GM21737 (cell line): ENCODE results near the gene CRYBA4.

Experiments used
- ATAC-seq: cut with Tn5 transposase; IDR thresholded peaks from one replicate; pipeline ENCODE4 v1.9.1; 2021; ENCODE audit warnings: mild to moderate bottlenecking, moderate library complexity; ENCODE audit not compliant: unreplicated experiment

Gene CRYBA4

DNA sequence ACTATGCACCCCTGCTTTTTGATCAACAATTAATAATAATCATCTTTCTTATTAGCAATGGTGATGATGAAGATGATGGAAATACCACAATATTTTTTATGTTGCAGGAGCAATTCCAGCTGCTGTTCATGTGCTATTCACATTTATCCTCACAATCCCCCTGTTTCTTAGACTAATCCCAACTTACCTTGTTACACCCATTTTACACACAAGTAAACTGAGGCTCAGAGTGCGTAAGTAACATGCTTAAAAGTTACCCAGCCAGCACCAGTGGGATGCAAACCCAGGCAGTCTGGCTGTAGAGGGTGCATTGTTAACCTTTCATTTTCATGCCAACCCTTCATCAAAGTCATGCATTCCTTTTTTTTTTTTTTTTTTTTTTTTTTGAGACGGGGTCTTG, 1.6 kb upstream of the CRYBA4 start:
- ATAC-seq: no peak

DNA sequence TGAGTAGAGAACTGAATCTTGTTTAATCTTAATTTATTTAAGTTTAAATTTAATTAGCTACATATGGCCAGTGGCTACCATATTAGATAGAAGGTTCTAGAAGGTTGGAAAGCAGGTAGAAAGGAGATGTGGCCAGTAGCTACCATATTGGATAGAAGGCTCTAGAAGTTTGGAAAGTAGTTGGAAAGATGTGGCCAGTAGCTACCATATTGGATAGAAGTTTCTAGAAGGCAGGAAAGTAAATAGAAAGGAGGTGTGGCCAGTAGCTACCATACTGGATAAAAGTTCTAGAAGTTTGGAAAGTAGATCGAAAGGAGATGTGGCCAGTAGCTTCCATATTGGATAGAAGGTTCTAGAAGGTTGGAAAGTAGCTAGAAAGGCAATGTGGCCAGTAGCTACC, 2.2 kb downstream of the CRYBA4 start:
- ATAC-seq: no peak

DNA sequence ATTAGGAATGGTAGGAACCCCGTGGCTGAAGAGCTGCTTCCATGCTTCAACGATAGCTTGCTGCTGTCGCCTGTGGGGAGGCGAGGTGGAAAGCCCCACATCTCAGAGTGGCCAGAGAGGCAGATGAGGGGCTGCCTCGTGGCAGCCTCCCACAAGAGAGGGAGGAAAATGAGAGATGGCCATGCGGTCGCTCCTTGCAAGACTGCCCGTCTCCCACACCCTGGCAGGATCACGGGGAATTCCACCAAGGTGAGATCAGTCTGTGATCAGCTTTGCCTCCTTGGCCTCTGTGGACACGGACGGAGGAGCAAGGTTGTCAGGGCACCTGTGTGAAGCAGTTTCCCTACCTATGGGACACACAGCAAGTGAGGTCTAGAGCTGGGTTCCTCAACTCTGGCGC, 3.0 kb downstream of the CRYBA4 start:
- no peak for ATAC-seq

DNA sequence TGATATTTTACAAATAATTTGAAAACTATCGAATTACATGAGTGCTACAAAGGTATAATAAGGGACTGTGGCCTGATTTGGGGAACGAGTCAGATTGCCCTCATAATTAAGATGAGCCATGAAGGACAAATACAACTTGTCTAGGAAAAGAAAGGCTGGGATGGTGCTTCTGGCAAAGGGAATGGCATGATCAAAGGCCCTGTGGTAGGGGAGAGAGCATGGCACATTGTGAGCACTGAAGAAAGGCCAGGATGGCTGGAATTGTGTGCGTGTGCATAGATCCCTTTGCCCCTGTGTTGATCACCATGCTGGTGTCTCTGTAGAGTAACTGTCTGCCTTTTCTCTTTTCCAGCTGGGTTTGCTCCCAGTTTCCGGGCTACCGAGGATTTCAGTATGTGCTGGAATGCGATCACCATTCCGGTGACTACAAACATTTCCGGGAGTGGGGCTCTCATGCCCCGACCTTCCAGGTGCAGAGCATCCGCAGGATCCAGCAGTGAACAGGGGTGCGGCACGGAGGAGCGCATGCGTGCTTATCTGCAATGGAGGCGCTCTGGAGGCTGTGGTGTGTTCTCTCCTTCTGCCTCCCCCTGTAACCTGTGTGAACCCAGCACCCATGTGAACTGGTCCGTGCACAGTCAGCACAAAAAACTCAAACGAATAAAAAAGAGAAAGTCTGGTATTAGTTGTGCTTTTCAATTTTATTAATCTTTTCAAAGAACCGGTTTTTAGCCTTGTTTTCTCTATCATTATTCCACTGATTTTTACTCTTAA, 8.4 kb downstream of the CRYBA4 start:
- no peak for ATAC-seq

DNA sequence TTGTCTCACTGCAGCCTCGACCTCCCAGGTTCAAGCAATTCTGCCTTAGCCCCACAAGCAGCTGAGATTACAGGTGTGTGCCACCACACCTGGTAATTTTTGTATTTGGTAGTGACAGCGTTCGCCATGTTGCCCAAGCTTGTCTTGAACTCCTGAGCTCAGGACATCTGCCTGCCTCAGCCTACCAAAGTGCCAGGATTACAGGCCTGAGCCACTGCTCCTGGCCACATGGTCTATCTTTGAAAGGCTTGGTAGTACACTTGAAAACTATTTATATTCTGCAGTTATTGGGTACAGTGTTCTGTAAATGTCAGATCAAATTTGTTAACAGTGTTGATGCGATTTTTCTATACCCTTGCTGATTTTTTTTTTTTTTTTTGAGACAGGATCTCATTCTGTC, 9.5 kb downstream of the CRYBA4 start:
- ATAC-seq: no peak

DNA sequence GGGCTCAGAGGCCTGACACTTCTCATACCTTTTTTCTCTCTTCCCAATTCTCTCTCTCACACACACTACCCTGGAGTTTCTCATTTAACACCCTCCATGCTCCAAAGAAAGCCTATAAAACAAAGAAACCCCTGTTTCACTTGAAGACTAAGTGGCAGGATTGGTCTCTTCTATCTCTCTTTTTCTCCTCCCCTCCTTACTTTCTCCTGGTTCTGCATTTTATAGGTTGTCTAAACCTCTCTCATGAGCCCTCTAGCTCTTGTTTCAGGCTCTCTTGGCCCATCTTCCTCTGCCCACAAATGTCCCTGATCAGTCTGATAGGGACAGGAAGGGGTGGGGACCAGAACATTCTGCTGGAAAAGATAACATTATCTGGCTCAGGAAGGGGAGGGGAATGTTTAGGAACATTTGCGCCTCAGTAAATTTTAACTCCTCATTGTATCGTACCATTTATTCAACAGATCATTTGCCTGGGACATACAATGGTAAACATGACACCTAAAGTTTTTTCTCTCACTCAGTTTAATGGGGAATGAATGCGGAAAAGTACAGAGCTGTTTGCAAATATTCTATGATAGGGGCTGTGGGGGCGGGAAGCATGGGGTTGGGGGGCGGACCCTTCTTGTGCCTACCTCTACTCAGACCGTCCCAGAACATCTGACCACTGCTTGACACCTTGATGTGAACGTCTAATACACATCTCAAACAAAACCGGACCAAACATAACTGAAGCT, 10.8 kb downstream of the CRYBA4 start:
- no peak for ATAC-seq

DNA sequence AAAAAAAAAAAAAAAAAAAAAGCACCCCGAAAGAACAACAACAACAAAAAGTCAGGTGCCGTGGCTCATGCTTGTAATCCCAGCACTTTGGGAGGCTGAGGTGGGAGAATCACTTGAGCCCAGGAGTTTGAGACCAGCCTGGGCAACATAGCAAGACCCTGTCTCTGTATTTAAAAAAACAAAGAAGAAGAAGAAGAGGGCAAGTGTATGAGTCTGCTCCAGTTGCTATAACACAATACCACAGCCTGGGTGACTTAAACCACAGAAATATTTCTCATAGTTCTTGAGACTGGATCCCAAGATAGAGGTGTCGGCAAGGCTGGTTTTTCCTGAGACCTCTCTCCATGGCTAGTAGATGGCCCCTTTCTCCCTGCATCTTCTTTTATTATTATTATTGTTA, 12.4 kb downstream of the CRYBA4 start:
- no peak for ATAC-seq

DNA sequence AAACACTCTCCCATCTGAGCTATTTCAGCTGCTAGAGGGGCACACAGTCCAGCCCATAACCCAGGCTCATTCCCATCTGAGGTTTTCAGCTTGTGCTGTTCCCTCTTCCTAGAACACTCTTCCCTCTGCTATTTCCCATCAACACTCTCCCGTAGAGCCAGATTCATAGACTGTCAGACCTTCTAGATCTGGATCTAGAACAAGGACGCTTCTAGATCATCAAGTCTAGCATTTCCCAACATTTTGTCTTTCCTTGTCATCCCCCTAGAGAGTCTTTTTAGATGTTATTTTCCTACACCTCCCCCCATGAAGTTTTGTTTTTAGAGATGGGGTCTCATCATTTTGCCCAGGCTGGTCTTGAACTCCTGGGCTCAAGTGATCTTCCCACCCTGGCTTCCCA, 13.4 kb downstream of the CRYBA4 start:
- ATAC-seq: no peak

DNA sequence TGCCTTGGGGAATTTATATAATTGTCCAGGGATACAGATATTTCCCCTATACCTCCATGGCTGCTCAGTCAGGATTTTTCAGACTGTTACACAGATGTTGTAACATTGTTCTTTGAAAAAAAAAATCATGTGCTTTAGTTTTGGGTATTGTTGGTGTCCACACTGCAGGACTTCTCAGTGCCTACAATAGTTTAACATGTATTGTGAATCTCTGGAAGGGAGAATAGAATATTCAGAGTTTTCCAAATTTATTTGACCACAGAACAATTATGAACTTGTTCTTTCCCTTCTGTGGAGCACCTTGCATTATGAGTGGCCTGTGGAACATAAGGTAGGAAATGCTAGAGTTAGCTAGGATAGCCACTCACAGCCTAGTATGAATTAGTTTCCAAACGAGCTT, 14.5 kb downstream of the CRYBA4 start:
- ATAC-seq: no peak

DNA sequence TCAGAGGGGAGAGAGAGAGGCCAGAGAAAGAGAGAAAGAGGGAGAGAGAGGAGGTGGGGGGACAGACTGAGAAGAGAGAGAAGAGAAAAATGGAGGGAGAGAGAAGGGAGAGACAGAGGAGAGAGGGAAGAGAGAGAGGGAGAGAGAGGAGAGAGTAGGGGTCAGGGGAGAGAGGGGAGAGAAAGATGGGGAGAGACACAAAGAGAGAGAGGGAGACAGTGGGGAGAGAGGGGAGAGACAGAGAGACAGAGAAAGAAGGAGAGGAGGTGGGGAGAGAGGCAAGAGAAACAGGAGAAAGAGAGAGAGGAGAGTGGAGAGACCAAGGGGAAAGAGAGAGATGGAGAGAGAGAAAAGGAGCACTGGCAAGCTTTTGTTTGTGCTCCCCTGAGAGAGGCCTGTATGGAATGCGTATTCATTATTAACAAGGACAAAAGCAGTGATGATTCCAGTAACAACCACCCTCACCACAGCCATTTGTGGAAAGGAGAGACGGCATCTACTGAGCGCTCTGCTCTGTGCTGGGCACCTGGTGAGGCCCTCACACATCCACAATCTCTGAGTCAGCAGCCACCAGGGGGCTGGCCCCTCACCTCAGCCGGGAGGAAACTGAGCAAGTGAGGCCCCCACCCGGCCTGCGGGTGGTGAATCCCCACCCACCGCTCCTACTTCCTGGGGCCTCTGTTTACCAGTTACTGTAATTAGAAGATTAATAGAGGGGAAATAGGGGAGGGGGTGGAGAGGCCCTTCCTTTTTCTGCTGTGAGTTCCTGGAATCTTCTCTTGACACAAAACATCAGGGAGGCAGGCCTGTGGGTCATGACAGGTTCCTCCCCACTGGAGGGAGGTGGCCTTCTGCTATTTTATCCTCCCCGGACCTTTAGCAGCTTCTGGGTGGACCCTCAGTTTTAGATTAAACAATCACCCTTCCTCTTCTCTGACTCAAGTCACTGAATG, 21.0 kb downstream of the CRYBA4 start:
- ATAC-seq: no peak

DNA sequence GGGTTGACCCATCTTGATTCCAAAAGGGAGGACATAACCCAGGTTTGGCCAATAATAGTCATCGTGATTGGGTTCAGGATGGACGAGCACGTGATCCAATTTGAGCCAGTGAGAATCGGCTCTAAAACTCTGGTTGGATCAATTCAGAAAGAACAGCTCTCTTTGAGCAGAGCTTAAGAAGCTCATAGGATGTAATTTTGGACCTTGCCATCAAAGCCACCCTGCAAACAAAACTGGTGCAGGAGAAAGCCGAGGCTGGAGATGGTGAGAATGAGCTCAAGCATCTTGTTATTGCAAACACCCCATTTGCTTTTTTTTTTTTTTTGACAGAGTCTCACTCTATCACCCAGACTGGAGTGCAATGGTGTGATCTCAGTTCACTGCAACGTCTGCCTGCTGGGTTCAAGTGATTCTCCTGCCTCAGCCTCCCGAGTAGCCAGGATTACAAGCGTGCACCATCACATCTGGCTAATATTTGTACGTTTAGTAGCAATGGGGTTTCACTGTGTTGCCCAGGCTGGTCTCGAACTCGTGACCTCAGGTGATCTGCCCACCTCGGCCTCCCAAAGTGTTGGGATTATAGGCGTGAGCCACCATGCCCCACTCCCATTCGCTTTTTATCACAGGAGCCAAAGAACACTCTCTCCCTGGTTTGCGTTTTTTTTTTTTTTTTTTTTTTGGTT, 21.8 kb downstream of the CRYBA4 start:
- ATAC-seq: no peak

DNA sequence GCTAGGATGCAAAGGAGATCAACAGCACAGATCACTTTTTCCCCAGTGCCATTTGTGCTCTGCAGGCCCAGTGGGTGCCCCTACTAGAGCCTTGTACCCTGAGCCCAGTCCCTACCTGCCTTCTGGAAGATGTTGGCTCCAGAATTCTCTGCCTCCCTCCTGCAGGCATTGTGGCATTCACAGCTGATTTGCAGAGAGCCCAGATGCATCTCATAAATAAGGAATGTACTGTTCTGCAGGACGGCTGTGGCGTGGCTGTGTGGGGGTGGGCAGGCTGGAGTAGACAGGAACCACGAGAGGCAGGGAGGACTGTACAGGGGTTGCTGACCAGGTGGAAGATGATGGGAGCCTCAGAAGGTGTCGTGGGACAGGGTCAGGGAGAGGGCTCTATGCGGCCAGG, 24.4 kb downstream of the CRYBA4 start:
- ATAC-seq: no peak

DNA sequence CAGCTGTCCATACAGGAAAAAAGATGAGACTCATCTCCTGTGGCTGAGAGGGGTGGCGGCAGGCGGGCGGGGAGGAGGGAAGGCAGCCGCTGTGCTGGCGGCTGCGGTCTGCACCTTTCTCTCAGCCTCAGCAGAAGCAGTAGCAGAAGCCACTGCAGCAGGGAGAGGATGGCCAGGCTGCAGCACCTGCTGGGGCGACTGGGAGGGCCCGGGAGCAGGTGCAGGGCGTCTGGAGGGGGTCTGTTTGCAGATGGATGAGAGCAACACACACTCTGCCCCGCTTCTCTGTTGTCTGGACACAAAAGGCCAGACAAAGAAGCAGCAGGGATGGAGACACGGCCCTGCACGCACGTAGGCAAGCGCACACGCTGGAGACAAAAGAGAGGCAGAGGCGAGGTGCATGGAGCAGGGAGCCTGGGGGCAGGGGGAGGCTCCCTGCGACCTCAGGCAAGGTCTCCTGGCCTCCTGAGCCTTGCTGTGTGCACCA, 26.3 kb downstream of the CRYBA4 start:
- ATAC-seq: no peak

DNA sequence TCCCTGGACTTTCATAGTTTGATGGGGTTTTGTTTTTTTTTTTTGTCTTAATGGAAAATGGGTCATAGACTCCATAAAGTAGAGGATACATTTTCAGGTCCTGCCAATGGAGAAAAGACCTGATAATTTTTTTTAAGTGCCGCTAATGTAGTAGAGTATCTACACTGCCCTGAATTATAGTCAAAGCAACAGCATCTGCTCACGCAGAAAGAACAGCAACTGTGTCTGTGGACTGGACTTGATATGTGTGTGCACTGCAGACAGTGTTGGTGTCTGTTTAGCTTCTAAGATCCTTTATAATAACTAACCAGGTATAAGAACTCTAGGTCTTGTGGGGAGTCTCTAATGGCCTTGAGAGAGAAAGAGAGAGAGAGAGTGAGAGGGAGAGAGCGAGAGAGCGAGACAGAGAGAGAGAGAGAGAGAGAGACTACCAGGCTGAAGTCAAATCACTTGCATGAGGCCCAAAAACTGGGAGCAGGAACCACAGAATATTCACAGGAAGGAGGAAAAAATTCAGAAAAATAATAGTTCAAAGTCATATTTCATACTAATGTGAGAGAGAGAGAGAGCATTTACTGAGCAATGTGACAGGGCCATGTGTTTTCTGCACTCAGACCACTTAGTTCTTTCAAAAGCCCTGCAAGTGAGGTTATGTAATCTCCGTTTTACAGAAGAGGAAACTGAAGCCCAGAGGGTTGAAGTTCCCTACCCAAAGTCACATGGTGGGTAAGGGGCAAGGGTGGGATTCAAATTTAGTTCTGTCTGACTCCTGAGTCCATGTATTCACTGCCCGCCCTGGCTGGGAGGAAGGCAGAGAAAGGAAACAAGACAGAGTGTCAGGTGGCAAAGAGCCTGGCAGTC, 27.0 kb downstream of the CRYBA4 start:
- ATAC-seq: no peak

DNA sequence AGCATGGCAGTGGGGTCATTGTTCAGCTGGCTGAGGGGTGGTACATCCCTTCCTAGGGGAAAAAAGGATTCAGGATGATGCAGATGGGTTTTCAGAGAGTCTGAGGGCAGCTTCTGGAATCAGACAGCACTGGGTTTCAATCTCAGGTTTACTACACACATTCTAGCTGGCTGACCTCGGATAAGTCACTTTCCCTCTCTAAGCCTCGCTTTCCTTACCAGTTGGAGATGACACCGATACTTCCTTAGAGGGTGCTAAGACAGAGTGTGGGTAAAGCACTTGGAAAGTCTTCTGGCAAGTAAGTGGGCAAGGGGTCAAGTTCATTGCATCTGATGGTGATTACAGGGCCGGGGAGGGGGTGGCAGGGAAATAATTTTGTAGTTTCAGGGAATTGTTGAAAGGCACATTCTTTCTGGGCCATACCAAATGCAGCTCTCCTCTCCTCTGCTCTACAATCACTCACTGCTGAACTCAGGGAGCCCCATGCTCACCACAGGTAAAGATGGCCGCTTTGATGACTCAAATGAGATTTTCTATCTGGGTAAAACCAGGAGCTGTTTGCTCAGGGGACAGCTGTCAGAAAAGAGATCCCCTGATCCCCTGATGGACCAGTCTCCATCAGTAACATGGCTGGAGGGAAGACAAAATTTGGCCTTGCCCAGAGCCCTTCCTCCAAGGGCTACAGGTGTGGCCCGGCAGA, 29.1 kb downstream of the CRYBA4 start:
- ATAC-seq: no peak

DNA sequence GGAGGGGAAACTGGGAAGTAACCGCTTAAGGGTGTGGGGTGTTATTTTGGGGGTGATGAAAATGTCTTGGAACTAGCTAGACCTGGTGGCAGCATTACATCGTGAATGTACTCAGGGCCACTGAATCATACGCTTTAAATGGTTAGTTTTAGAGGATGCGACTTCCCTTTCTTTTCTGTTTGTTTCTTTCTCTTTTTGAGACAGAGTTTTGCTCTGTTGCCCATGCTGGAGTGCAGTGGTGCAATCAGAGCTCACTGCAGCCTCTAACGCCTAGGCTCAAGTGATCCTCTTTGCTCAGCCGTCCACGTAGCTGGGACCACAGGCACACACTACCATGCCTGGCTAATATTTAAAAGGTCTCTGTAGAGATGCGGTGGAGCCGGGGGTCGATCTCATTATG, 30.1 kb downstream of the CRYBA4 start:
- ATAC-seq: no peak

DNA sequence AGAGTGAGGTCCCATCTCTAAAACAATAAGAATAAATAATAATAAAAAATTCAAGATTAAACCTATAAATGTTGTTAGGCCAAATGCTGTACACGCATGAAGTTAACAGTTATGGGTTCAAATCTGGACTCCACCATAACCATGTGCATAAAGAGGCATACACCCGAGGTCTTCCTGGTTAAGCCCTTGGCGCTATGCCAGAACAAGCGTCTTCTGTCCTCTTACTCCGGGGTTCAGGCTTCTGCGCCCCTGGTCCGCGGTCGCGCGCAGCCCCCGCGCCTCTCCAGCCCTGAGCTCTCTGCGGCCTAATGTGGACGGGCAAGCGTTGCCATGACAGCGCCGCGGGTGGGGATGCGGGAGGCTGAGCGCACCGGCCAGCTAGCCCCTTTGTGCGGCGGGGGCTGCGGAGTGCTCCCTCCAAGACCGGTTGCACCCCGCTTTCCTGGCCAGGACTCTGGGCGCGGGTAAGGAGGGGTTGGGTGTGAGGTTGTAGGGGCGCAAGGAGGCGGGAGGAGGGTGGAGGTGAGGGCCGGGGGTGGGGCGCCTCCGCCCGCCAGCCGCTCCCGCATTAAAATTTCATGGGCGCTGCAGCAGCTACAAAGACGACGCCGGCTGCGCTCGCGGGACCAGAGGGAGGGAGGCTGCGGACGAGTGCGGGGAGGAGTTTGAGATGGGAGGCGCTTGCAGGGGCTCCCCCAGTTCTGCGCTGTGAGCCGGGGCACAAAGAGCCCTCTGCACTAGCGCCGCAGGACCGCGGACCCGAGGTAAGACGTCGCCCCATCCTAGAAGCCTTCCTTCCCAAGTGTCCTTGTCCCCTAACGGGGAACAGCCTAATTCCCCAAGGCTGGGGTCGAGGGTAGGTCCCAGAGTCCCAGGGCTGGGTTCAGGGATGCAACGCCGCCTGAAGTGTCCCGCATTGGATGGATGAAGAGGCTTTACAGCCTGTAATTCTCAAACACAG, 35.4 kb downstream of the CRYBA4 start, which contains the start of gene MIAT:
Gene MIAT (plus strand): TSS at position 698 of the 961 bp plus-strand sequence.
- ATAC-seq: peak; percentile 53

DNA sequence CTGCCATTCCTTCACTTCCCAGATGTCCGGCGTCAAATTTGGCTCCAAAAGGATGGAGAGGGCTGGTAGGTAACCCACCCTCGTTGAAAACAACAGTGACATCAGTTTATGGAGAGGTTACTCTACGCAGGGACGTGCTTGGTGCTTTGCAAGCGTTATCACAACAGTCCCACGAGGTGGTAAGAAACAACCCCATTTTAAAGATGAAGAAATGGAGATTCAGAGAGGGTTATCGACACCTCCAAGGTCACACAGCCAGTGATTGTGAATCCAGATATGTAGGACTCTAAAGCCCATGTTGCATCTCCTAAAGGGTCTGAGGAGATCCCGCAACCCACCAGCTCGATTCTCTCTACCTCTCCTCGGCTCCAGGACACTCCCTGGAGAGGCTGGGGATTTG, 36.4 kb downstream of the CRYBA4 start:
- ATAC-seq: no peak
